GM12878 (cell line): ENCODE data around the gene FBXO21. TPM values are rescaled to one million over a fixed set of nuclear protein-coding genes. Genes with fewer than 3 reads are reported as not detected.

Experiments used
- ATAC-seq: fragments of 200-7000 bp; cut with Tn5 transposase; 3 replicates; pipeline ENCODE4 v1.9.1; 2020; ENCODE audit warnings: mild to moderate bottlenecking, moderate library complexity
- BruUV-seq: library from RNA; stranded (reverse); fragments of 400-500 nt; replicated peaks from 2 replicates; lab custom pipeline; 2021; lab: Mats Ljungman, UMichigan
- CTCF ChIA-PET: fragments of 300-600 bp; sonication (Branson Sonifier 250); formaldehyde crosslinking; extraction: SDS; loops from one replicate; lab custom pipeline; 2021; ENCODE audit warnings: inconsistent platforms; lab: Yijun Ruan, JAX
- POLR2A ChIA-PET: fragments of 350-600 bp; formaldehyde crosslinking; extraction: SDS; loops from one replicate; lab custom pipeline; 2021; ENCODE audit warnings: inconsistent platforms; lab: Charles Lee
- RAD21 ChIA-PET: fragments of 300-600 bp; sonication (Branson Sonifier 250); formaldehyde crosslinking; loops from one replicate; lab custom pipeline; 2023; ENCODE audit warnings: antibody characterized with exemption; ENCODE audit not compliant: unreplicated experiment; lab: Charles Lee
- SMC1A ChIA-PET: fragments of 300-600 bp; sonication (Branson Sonifier 250); formaldehyde crosslinking; loops from one replicate; lab custom pipeline; 2023; ENCODE audit not compliant: unreplicated experiment, uncharacterized antibody; lab: Charles Lee
- DNase-seq: peaks from one replicate; pipeline ENCODE4 v3.0.0-alpha.2; 2011; ENCODE audit warnings: low read depth, low spot score
- FAIRE-seq: peaks from 3 replicates; lab custom pipeline; 2011; peaks lifted over from hg19 to GRCh38; lab: Jason Lieb, UNC
- H2AFZ ChIP-seq: 2 replicates; pipeline ENCODE4 v1.6.0; 2011; ENCODE audit warnings: low read depth, low read length, control low read depth; ENCODE audit not compliant: control insufficient read depth
- H3K27ac ChIP-seq: 2 replicates; pipeline ENCODE4 v1.5.1; 2011; ENCODE audit warnings: control low read depth; ENCODE audit not compliant: control insufficient read depth, insufficient read depth
- H3K27me3 ChIP-seq, 2 experiments: replicated peaks in 1 of 2; 2 replicates each; pipeline versions ENCODE4 v1.6.0 to v1.6.1; 2011; ENCODE audit warnings: low read length in 1 of 2; ENCODE audit not compliant: control insufficient read depth in 2 of 2, insufficient read depth in 2 of 2
- H3K36me3 ChIP-seq, 2 experiments: 2 replicates each; pipeline ENCODE4 v1.5.1; 2011; ENCODE audit warnings: low read length in 1 of 2; ENCODE audit not compliant: control insufficient read depth in 2 of 2, insufficient read depth in 2 of 2
- H3K4me1 ChIP-seq: 2 replicates; pipeline ENCODE4 v1.6.1; 2011; ENCODE audit warnings: mild to moderate bottlenecking, low read length, moderate library complexity, mixed read lengths; ENCODE audit not compliant: control insufficient read depth, insufficient read depth
- H3K4me2 ChIP-seq: 2 replicates; pipeline ENCODE4 v1.6.0; 2011; ENCODE audit warnings: control low read depth; ENCODE audit not compliant: control insufficient read depth, insufficient read depth
- H3K4me3 ChIP-seq: fragments of 200-600 bp; sonication (generic); 2 replicates; pipeline ENCODE4 v1.5.1; 2016
- H3K79me2 ChIP-seq: 2 replicates; pipeline ENCODE4 v1.6.0; 2011; ENCODE audit warnings: low read length; ENCODE audit not compliant: control insufficient read depth, insufficient read depth
- H3K9ac ChIP-seq: 2 replicates; pipeline ENCODE4 v1.8.0; 2011; ENCODE audit warnings: low read length, control low read depth, mixed read lengths; ENCODE audit not compliant: control insufficient read depth, insufficient read depth
- H3K9me3 ChIP-seq: replicated peaks from 3 replicates; pipeline ENCODE4 v1.5.1; 2011; ENCODE audit warnings: mild to moderate bottlenecking, low read length; ENCODE audit not compliant: control insufficient read depth, insufficient read depth
- H4K20me1 ChIP-seq: 2 replicates; pipeline ENCODE4 v1.6.0; 2011; ENCODE audit not compliant: control insufficient read depth, insufficient read depth
- BACH1 ChIP-seq: fragments of 450-650 bp; IDR thresholded peaks from 2 replicates; pipeline ENCODE4 v1.6.1; 2017; ENCODE audit warnings: mild to moderate bottlenecking, borderline replicate concordance
- DPF2 ChIP-seq: fragments of 450-650 bp; IDR thresholded peaks from 2 replicates; pipeline ENCODE4 v1.6.1; 2017; ENCODE audit warnings: mild to moderate bottlenecking
- E2F8 ChIP-seq: fragments of 450-650 bp; IDR thresholded peaks from 2 replicates; pipeline ENCODE4 v1.6.1; 2018; ENCODE audit warnings: mild to moderate bottlenecking, low read depth, moderate library complexity; ENCODE audit not compliant: partially characterized antibody
- E4F1 ChIP-seq: fragments of 450-650 bp; IDR thresholded peaks from 2 replicates; pipeline ENCODE4 v1.6.1; 2018; ENCODE audit warnings: borderline replicate concordance, mild to moderate bottlenecking; ENCODE audit not compliant: partially characterized antibody
- LARP7 ChIP-seq: fragments of 450-650 bp; IDR thresholded peaks from 2 replicates; pipeline ENCODE4 v1.6.1; 2017; ENCODE audit warnings: mild to moderate bottlenecking
- POU2F2 ChIP-seq: IDR thresholded peaks from 3 replicates; pipeline ENCODE4 v1.6.1; 2011; ENCODE audit warnings: low read depth, mild to moderate bottlenecking, low read length, borderline replicate concordance
- RAD21 ChIP-seq: IDR thresholded peaks from 2 replicates; pipeline ENCODE4 v1.6.1; 2011; ENCODE audit warnings: mild to moderate bottlenecking, low read depth, low read length, moderate library complexity; ENCODE audit not compliant: insufficient read depth
- RB1 ChIP-seq: fragments of 450-650 bp; formaldehyde crosslinking; IDR thresholded peaks from 2 replicates; pipeline ENCODE4 v1.6.1; 2017; ENCODE audit warnings: mild to moderate bottlenecking, borderline replicate concordance
- SMAD5 ChIP-seq: IDR thresholded peaks from 2 replicates; pipeline ENCODE4 v1.6.1; 2016; ENCODE audit warnings: antibody characterized with exemption, low read depth
- USF2 ChIP-seq: IDR thresholded peaks from 2 replicates; pipeline ENCODE4 v1.6.1; 2011; ENCODE audit warnings: low read depth, low read length, improper control_type of control experiment, borderline replicate concordance
- WRNIP1 ChIP-seq: IDR thresholded peaks from 2 replicates; pipeline ENCODE4 v1.6.1; 2011; ENCODE audit warnings: low read depth, low read length, improper control_type of control experiment, borderline replicate concordance
- ZNF24 ChIP-seq: fragments of 450-650 bp; IDR thresholded peaks from 2 replicates; pipeline ENCODE4 v1.6.1; 2017; ENCODE audit warnings: antibody characterized with exemption, mild to moderate bottlenecking
- ZNF274 ChIP-seq: IDR thresholded peaks from one replicate; pipeline ENCODE4 v1.8.0; 2011; ENCODE audit not compliant: insufficient read length, insufficient read depth
- WGBS: methylation state at CpG from one replicate; pipeline ENCODE4 v1.1.6; 2016; ENCODE audit warnings: low lambda C conversion rate; ENCODE audit not compliant: insufficient replicate concordance, insufficient coverage; ENCODE audit errors: missing lambda C conversion rate; 5-methylcytosine and 5-hydroxymethylcytosine counted together
- in situ Hi-C: fragments of 300-500 bp; cut with MboI; formaldehyde crosslinking; loops from 9 replicates; pipeline ENCODE4 v1.14.3; 2018; ENCODE audit warnings: mixed read lengths
- intact Hi-C: fragments of 100-400 bp; cut with micrococcal nuclease; formaldehyde crosslinking; loops from one replicate; pipeline ENCODE4 v1.14.2; 2022; ENCODE audit not compliant: unreplicated experiment
- polyA plus RNA-seq, 11 experiments: library from polyadenylated mRNA; depleted of rRNA in 4 of 11; unstranded in 6 of 11; stranded (reverse) in 5 of 11; fragments of >200 nt; fragmentation: Nextera tagmentation in 4 of 11; fragmentation: Illumina TruSeq in 1 of 11; extraction: Ambion mirVana in 4 of 11; extraction: Trizol in 1 of 11; gene quantifications; 1 replicate in 1 of 11; 2 replicates in 10 of 11; pipeline versions ENCODE4 v1.2.1 to v1.2.3, GENCODE V29; 2011 to 2016; ENCODE audit warnings: inconsistent platforms in 2 of 11, missing spikeins in 2 of 11, low read depth in 1 of 11
- total RNA-seq, 4 experiments: library from RNA; depleted of rRNA in 3 of 4; stranded (reverse); fragments of >200 nt in 3 of 4; fragmentation: Illumina TruSeq in 1 of 4; extraction: Trizol in 1 of 4; gene quantifications; 2 replicates each; pipeline versions ENCODE4 v1.2.1 to v1.2.3, GENCODE V29; 2013 to 2021

Gene FBXO21
- total and polyA plus RNA-seq, 10 of the 15 experiments (the other 5 are each of a cell fraction or from before 2014, with no cell fraction given), result 5.5 to 32.6 (median 18.9) TPM

- no peak for TF ChIP-seq RB1
- no peak for TF ChIP-seq DPF2
- TF ChIP-seq SMAD5, result no peak
- no peak for TF ChIP-seq E2F8
Observed at GRCh38 chr12:117227000-117227653, 36.9 kb upstream of the FBXO21 start (continued).

- ChIA-PET RAD21 (no interaction called here), POLR2A (no interaction called here), SMC1A (no interaction called here), CTCF (interaction anchor here (0.8 to 1.0 kb wide), 2 partner anchors 9 to 198 kb away, joined by 3 read pairs; no protein-coding TSS in a partner anchor)
- no peak overlapping the region for H3K4me3 ChIP-seq
- H3K27ac ChIP-seq, result no peak overlapping the region
- 11% methylated on average over 10 of the region's 10 CpGs for WGBS
- no peaks in the 10 kb centered on the region for H3K36me3 ChIP-seq
- intact Hi-C loops (no loop called here), in situ Hi-C loops (no loop called here)
- H3K9ac ChIP-seq, result no peak overlapping the region
- FAIRE-seq (no peak), DNase-seq (no peak), ATAC-seq (peak; percentile 21; the same call in 2 of the 3 replicates)
- no peaks in the 10 kb centered on the region for H3K4me1 ChIP-seq
- BruUV-seq, result no TSS peak
- H3K4me2 ChIP-seq, result no peak overlapping the region
- H3K79me2 ChIP-seq, result no peaks in the 10 kb centered on the region
- no peaks in the 10 kb centered on the region for H3K27me3 ChIP-seq
- H2AFZ ChIP-seq, result no peak overlapping the region
- no peaks in the 10 kb centered on the region for H4K20me1 ChIP-seq
- no peaks in the 10 kb centered on the region for H3K9me3 ChIP-seq
- TF ChIP-seq LARP7 (no peak), RAD21 (no peak), POU2F2 (no peak), ZNF274 (no peak), WRNIP1 (no peak), ZNF24 (no peak), BACH1 (no peak), E4F1 (no peak), USF2 (no peak)
Observed at GRCh38 chr12:117226505-117226904, 36.2 kb upstream of the FBXO21 start.
